GM20000 (cell line): ENCODE measurements around the gene ARHGAP42.
A peak's percentile ranks its signal among the peaks of the same experiment; 100 is the strongest.

Source experiments
- DNase-seq: peaks from one replicate; pipeline ENCODE4 v3.0.0; 2012; ENCODE audit warnings: low spot score
- CTCF ChIP-seq: IDR thresholded peaks from 2 replicates; pipeline ENCODE4 v1.5.1; 2012; ENCODE audit warnings: mild to moderate bottlenecking, control low read depth; ENCODE audit errors: extremely low read depth, missing control alignments

ARHGAP42 gene

GRCh38 chr11:100823360-100823759, 136.3 kb downstream of the ARHGAP42 start:
- no peak for DNase-seq
- TF ChIP-seq CTCF = no peak

GRCh38 chr11:100824041-100824809, 137.1 kb downstream of the ARHGAP42 start:
- DNase-seq = no peak
- no peak for TF ChIP-seq CTCF

GRCh38 chr11:100825626-100826025, 138.5 kb downstream of the ARHGAP42 start:
- no peak for DNase-seq
- TF ChIP-seq CTCF = no peak

GRCh38 chr11:100827934-100828661, 141.0 kb downstream of the ARHGAP42 start:
- DNase-seq = peak; percentile 5
- no peak for TF ChIP-seq CTCF

- no peak for DNase-seq
- no peak for TF ChIP-seq CTCF
These were observed 143.2 kb downstream of the ARHGAP42 start for GRCh38 chr11:100830274-100830673.

GRCh38 chr11:100830978-100831732, 144.1 kb downstream of the ARHGAP42 start:
- no peak for TF ChIP-seq CTCF
- DNase-seq = no peak
